DMS53 treated with DMSO at 0.1 percent for 48 hours (cell line): ENCODE measurements around the gene PPP1R13L.

Source experiments
- DNase-seq: peaks from one replicate; lab custom pipeline; 2025; ENCODE audit not compliant: unreplicated experiment; lab: John Stamatoyannopoulos, UW

PPP1R13L gene

GRCh38 chr19:45370410-45371204 is 34.3 kb downstream of the PPP1R13L start, which contains the start of gene ERCC2:
ERCC2 (minus strand) TSS chr19:45370573; CDS start chr19:45370540, 33 bp downstream.
- DNase-seq, result peak; percentile 81

- no peak for DNase-seq
Measured at GRCh38 chr19:45368737-45369340, 36.0 kb downstream of the PPP1R13L start.

GRCh38 chr19:45368127-45368526 is 36.7 kb downstream of the PPP1R13L start:
- no peak for DNase-seq

- DNase-seq, result no peak
Measured at GRCh38 chr19:45364696-45365095, 40.2 kb downstream of the PPP1R13L start.

- no peak for DNase-seq
Measured at GRCh38 chr19:45363861-45364459, 40.9 kb downstream of the PPP1R13L start.

GRCh38 chr19:45362291-45362690 is 42.6 kb downstream of the PPP1R13L start:
- no peak for DNase-seq

GRCh38 chr19:45361608-45362007 is 43.3 kb downstream of the PPP1R13L start:
- no peak for DNase-seq

- DNase-seq, result no peak
Measured at GRCh38 chr19:45358213-45358792, 46.6 kb downstream of the PPP1R13L start.

- no peak for DNase-seq
Measured at GRCh38 chr19:45357445-45357783, 47.5 kb downstream of the PPP1R13L start.

GRCh38 chr19:45356760-45357444 is 48.0 kb downstream of the PPP1R13L start:
- DNase-seq, result no peak

GRCh38 chr19:45355910-45356309 is 49.0 kb downstream of the PPP1R13L start:
- no peak for DNase-seq

- no peak for DNase-seq
Measured at GRCh38 chr19:45355402-45355801, 49.5 kb downstream of the PPP1R13L start.

GRCh38 chr19:45354241-45354842 is 50.5 kb downstream of the PPP1R13L start:
- DNase-seq, result no peak

- DNase-seq, result no peak
Measured at GRCh38 chr19:45352914-45353796, 51.7 kb downstream of the PPP1R13L start.

- DNase-seq, result no peak
Measured at GRCh38 chr19:45352471-45352870, 52.4 kb downstream of the PPP1R13L start.

- DNase-seq, result no peak
Measured at GRCh38 chr19:45352062-45352461, 52.8 kb downstream of the PPP1R13L start.

- DNase-seq, result no peak
Measured at GRCh38 chr19:45351401-45351952, 53.4 kb downstream of the PPP1R13L start.

- DNase-seq, result no peak
Measured at GRCh38 chr19:45350477-45351058, 54.3 kb downstream of the PPP1R13L start.

- no peak for DNase-seq
Measured at GRCh38 chr19:45349430-45349941, 55.4 kb downstream of the PPP1R13L start.
